Chondrocyte (in vitro differentiated cells): ENCODE results near the gene TC2N. TPM values are rescaled to one million over a fixed set of nuclear protein-coding genes. Genes with fewer than 3 reads are reported as not detected.
"Not testable (repeated sequence)": the region's sequence is repeated elsewhere in the genome, so short reads cannot be mapped to it uniquely, and the experiment has no call there.

Experiments
- DNase-seq: peaks from one replicate; pipeline ENCODE4 v3.0.0; 2021; ENCODE audit warnings: mixed read lengths, low spot score
- H3K27ac Mint-ChIP-seq: one replicate; pipeline ENCODE4 v1.8.0; 2021; ENCODE audit warnings: mild to moderate bottlenecking, moderate library complexity, mixed read lengths; ENCODE audit not compliant: unreplicated experiment
- H3K27me3 Mint-ChIP-seq: 2 replicates; pipeline ENCODE4 v1.8.0; 2021; ENCODE audit warnings: low read depth, mixed read lengths
- H3K36me3 Mint-ChIP-seq: 2 replicates; pipeline ENCODE4 v1.8.0; 2021; ENCODE audit warnings: low read depth, mixed read lengths
- H3K4me1 Mint-ChIP-seq: 2 replicates; pipeline ENCODE4 v1.8.0; 2021; ENCODE audit warnings: low read depth, mild to moderate bottlenecking, mixed read lengths
- H3K4me3 Mint-ChIP-seq: one replicate; pipeline ENCODE4 v1.8.0; 2021; ENCODE audit warnings: mild to moderate bottlenecking, moderate library complexity, mixed read lengths; ENCODE audit not compliant: unreplicated experiment
- H3K9me3 Mint-ChIP-seq: 2 replicates; pipeline ENCODE4 v1.8.0; 2021; ENCODE audit warnings: low read depth, mixed read lengths
- total RNA-seq: library from RNA; stranded (reverse); gene quantifications from 3 replicates; pipeline ENCODE4 v1.2.1, GENCODE V29; 2021
- TF ChIP-seq, protein P1 (sequence below): fragments of 200-600 bp; sonication (generic); IDR thresholded peaks from 2 replicates; pipeline ENCODE4 v1.5.0; 2021; ENCODE audit warnings: antibody characterized with exemption, mild to moderate bottlenecking, moderate library complexity

TC2N gene
- total RNA-seq, 1 donor from 2014 or later: 11.2 TPM

DNA sequence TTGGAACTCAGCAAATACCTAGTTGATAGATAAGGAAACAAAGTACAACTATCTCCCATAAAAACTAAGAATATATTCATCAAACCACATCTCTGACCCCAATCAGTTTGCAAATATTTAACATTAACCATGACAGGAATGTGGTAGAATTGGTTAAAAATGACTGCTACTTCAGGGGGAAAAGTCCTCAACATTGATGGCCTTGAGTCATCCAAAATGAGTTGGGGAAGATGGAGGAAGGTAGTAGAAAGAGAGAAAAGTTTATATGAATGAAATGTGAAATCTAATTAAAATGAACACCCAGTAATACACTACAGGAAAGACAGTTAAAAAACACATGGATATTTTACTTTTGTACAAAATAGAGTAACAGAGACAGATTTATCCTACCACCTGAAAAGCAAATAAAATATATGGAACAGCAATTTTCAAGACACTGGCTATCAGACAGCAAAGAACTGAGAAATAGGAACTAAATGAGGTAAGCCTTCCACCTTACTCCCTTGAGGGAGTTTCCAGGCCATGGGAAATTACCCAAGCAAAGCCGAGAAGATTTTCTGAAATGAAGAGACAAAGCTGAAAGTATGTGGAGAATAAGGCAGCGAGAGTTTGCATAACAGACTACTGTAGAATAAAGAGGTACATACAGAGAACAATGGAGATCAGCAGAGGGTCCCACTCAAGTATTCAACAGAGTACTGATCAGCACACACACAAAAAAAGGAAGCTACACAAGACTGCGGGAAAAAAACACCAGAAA lies 49.6 kb downstream of the TC2N start:
- H3K9me3 Mint-ChIP-seq: peaks cover 22% of the 10 kb centered on the region
- H3K4me1 Mint-ChIP-seq: no peaks in the 10 kb centered on the region
- TF ChIP-seq, protein P1, sequence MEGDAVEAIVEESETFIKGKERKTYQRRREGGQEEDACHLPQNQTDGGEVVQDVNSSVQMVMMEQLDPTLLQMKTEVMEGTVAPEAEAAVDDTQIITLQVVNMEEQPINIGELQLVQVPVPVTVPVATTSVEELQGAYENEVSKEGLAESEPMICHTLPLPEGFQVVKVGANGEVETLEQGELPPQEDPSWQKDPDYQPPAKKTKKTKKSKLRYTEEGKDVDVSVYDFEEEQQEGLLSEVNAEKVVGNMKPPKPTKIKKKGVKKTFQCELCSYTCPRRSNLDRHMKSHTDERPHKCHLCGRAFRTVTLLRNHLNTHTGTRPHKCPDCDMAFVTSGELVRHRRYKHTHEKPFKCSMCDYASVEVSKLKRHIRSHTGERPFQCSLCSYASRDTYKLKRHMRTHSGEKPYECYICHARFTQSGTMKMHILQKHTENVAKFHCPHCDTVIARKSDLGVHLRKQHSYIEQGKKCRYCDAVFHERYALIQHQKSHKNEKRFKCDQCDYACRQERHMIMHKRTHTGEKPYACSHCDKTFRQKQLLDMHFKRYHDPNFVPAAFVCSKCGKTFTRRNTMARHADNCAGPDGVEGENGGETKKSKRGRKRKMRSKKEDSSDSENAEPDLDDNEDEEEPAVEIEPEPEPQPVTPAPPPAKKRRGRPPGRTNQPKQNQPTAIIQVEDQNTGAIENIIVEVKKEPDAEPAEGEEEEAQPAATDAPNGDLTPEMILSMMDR: no peak
- H3K36me3 Mint-ChIP-seq: peaks cover 21% of the 10 kb centered on the region
- H3K4me3 Mint-ChIP-seq: no peak overlapping the region
- H3K27ac Mint-ChIP-seq: no peak overlapping the region
- peaks cover 12% of the 10 kb centered on the region for H3K27me3 Mint-ChIP-seq
- DNase-seq: no peak

DNA sequence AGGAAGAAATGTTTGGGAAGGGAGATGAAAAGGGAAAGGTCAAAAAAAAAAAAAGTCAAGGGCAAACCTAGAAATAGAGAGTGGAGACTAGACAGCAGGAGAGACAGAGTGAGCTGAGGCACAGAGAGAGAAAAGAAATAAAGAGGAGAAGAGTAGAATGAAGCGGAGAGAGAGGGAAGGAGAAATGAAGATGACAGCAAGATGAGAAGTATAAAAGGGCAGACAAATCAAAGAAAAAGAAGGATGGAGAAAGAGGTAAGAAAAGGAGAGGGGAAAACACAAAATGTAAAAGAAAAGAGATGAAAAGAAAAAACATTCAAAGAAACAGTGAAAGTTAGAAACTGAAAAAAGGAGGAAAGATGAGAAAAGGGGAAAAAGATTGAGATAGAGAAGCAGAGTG lies 53.0 kb downstream of the TC2N start:
- TF ChIP-seq, protein P1: no peak
- Mint-ChIP-seq H3K27ac (no peak overlapping the region), H3K9me3 (peaks cover 23% of the 10 kb centered on the region), H3K4me1 (no peaks in the 10 kb centered on the region), H3K4me3 (no peak overlapping the region), H3K27me3 (peaks cover 10% of the 10 kb centered on the region), H3K36me3 (peaks cover 36% of the 10 kb centered on the region)
- DNase-seq: no peak

DNA sequence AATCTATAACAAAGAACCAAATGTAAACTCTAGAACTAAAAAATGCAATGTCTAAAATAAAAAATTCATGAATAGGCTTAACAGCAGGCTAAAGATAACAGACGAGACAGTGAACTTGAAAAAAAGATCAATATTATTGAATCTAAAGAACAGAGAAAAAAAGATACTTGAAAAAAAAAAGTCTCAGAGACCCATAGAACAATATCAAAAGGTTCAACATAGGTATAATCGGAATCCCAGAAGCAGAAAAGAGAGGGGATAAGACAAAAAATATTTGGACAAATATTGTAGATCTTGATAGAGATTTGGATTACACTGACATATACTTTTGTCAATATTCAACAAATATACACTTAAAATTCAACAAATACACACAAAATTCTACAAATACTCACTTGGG lies 56.6 kb downstream of the TC2N start:
- Mint-ChIP-seq H3K4me3 (no peak overlapping the region), H3K4me1 (no peaks in the 10 kb centered on the region), H3K27me3 (peaks cover 7% of the 10 kb centered on the region), H3K9me3 (peaks cover 35% of the 10 kb centered on the region), H3K27ac (no peak overlapping the region), H3K36me3 (peaks cover 48% of the 10 kb centered on the region)
- no peak for DNase-seq
- TF ChIP-seq, protein P1: no peak

DNA sequence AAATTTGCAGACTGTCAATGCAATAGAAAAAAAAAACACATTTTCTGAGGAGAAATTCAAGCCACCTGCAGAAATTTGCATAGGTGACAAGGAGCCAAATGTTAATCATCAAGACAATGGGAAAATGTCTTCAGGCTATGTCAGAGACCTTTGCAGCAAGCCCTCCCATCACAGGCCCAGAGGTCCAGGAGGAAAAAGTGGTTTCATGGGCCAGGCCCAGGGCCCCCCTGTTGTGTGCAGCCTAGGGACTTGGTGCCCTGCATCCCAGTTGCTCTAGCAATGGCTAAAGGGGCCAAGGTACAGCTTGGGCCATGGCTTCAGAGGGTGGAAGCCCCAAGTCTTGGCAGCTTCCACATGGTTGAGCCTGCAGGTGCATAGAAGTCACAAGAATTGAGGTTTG lies 60.6 kb downstream of the TC2N start:
- H3K4me1 Mint-ChIP-seq: no peaks in the 10 kb centered on the region
- peaks cover 36% of the 10 kb centered on the region for H3K9me3 Mint-ChIP-seq
- TF ChIP-seq, protein P1: no peak
- peaks cover 49% of the 10 kb centered on the region for H3K36me3 Mint-ChIP-seq
- no peak overlapping the region for H3K4me3 Mint-ChIP-seq
- no peak for DNase-seq
- H3K27ac Mint-ChIP-seq: no peak overlapping the region
- no peaks in the 10 kb centered on the region for H3K27me3 Mint-ChIP-seq

DNA sequence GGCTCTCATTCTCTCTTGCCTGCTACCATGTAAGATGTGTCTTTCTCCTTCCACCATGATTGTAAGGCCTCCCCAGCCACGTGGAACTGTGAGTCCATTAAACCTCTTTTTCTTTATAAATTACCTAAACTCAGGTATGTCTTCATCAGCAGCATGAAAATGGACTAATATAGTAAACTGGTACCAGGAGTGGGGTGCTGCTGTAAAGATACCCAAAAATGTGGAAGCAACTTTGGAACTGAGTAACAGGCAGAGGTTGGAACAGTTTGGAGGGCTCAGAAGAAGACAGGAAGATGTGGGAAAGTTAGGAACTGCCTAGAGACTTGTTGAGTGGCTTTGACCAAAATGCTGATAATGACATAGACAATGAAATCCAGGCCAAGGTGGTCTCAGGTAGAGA lies 61.2 kb downstream of the TC2N start:
- H3K9me3 Mint-ChIP-seq: peaks cover 36% of the 10 kb centered on the region
- H3K4me3 Mint-ChIP-seq, H3K4me1 Mint-ChIP-seq, H3K27ac Mint-ChIP-seq, H3K27me3 Mint-ChIP-seq, DNase-seq: not testable (repeated sequence)
- H3K36me3 Mint-ChIP-seq: peaks cover 48% of the 10 kb centered on the region

DNA sequence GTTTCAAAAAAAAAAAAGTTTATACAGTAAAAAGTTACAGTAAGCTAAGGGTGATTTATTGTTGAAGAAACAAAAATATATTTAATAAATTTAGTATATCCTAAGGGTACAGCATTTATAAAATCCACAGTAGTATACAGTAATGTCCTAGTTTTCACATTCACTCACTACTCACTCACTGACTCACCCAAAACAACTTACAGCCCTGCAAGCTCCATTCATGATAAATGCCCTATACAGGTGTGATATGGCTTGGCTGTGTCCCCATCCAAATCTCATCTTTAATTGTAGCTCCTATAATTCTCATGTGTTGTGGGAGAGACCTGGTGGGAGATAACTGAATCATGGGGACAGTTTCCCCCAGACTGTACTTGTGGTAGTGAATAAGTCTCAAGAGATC lies 61.7 kb downstream of the TC2N start:
- Mint-ChIP-seq H3K9me3 (peaks cover 31% of the 10 kb centered on the region), H3K4me3 (no peak overlapping the region), H3K27me3 (no peaks in the 10 kb centered on the region), H3K4me1 (no peaks in the 10 kb centered on the region), H3K36me3 (peaks cover 44% of the 10 kb centered on the region), H3K27ac (no peak overlapping the region)
- TF ChIP-seq, protein P1: no peak
- DNase-seq: no peak
